Stimulated activated CD4-positive, alpha-beta T cell treated with anti-CD3 and anti-CD28 coated beads, Interleukin-15, amount 100 ng/mL, for 48 hours (primary cell): ENCODE data around the gene PTPRN2.
"Not testable (repeated sequence)": the region's sequence is repeated elsewhere in the genome, so short reads cannot be mapped to it uniquely, and the experiment has no call there.

Experiments
- DNase-seq, 2 donors: peaks; one replicate each; pipeline ENCODE4 v3.0.0-alpha.2; 2020; ENCODE audit warnings: low read depth in 2 of 2

The PTPRN2 gene

DNA sequence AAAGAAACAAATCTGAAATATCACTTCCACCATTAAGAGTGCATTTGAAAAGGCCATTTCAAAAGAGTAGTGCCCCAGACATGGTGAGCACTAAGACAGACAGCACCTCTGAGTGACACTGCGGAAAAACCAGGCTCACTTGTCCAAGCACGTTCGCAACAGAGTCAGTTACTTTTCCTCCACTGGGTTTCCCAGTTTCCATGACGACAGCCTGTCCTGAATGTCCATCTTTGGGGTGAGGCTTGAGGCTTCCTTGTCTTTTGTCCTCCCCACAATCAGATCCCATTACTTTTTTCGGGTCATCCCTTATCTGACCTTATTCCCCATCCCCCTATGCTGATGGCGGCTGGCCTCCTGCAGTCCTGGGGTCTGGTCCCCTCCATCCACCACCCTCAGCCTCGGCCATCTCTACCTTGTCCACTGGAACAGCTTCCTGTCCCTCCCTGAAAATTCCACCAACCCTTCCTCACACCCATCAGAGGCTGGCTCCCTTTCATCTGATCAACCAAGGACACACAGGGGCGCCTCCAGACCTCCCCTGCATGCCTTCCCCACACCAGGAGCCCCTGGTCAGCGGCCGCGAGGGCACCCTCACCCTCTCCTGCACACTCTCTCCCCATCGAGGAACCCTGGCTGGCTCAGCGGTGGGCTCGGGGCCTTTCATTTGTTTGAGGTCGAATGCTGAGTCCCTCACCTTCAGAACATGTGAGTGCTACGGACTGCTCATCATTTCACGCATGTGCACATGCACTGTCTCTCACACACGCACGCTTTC, 887.2 kb downstream of the PTPRN2 start:
- DNase-seq = no peak

DNA sequence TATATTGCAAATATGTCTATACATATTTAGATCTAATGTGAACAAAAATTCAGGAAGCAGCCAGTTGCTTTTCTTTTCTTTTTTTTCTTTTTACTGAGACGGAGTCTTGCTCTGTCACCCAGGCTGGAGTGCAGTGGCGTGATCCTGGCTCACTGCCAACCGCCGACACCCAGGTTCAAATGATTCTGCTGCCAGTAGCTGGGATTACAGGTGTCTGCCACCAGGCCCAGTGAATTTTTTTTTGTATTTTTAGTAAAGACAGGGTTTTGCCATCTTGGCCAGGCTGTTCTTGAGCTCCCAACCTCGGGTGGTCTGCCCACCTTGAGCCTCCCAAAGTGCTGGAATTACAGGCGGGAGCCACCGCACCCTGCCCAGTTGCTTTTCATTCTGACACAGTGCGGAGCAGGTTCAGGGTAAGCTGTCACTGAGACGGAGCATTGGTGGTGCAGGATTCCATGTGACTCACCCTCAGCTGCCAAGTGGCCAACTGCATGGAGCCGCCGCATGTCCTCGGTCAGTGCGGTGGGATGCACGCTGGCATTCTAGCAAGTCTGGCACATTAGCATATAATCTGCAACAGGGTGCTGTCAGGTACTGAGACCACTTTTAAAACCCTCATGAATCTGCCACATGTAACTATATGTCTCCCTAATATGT, 888.1 kb downstream of the PTPRN2 start:
- no peak for DNase-seq

DNA sequence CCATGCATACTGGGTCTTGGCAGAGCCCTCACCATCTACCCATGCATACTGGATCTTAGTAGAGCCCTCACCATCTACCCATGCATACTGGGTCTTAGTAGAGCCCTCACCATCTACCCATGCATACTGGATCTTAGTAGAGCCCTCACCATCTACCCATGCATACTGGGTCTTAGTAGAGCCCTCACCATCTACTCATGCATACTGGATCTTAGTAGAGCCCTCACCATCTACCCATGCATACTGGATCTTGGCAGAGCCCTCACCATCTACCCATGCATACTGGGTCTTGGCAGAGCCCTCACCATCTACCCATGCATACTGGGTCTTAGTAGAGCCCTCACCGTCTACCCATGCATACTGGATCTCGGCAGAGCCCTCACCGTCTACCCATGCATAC, 890.3 kb downstream of the PTPRN2 start:
- not testable (repeated sequence) for DNase-seq

DNA sequence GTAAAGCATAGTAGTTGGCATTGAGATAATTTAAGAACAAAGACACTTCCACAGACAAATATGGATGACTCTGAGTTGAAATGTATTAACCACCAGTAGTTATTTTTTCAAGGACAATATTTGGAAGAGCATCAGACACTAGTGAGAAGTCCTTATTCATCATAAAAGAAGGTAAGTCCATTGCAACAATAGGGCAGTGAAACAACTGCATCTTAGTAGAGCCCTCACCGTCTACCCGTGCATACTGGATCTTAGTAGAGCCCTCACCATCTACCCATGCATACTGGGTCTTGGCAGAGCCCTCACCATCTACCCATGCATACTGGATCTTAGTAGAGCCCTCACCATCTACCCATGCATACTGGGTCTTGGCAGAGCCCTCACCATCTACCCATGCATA, 892.0 kb downstream of the PTPRN2 start:
- not testable (repeated sequence) for DNase-seq

DNA sequence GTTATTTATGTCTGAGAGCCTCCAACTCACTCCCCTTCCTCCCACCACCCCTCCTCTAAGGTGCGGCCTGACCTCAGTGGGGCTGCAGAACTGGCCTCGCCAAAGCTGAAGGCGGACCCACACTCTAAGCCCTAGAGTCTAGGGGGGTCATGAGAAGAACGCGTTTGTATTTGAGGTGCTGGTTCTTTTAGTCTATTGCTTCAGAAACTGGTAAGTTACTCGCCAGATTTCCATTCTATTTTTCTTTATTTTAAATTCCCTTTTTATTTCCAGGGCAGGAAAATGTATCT, 893.3 kb downstream of the PTPRN2 start:
- DNase-seq = no peak

DNA sequence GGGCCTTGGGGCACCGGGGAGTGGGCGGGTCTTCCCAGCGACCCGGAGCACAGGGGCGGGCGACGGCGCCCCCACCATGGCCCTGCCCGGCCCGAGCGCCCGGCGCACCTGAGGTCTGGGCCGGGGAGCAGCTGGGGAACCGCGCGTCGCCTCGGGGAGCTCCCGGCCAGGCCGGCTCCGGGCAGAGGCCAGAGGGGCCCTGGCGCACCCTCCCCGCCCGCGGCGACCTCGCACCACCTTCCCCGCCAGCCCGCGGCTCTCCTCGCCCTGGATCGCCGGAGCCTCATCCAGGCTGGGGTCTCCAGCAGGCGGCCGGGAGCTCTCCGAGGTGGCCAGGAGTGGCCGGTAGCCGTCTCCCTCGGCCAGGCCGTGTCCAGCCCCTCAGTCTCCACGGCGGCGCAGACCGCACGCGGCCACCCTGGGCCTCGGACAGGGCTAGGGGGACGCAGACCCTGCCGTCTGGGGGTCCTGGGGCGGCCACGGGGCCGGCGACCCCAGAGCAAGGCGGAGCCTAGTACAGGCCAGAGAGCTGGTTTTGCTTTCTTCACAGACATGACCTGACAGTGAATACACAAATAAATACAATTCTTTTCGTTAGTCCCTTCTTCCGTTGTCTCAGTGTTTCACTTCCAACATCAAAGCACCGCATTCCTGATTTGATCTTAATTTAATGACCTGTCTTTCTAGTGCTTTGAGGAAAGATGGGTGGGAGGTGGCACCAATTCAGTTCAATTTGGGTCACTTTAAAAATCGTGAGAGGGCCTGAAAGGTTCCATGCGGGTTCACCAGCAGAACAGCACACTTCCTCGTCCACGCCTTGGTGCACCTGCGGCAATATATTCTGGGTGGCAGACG, 893.9 kb downstream of the PTPRN2 start:
- DNase-seq = no peak

DNA sequence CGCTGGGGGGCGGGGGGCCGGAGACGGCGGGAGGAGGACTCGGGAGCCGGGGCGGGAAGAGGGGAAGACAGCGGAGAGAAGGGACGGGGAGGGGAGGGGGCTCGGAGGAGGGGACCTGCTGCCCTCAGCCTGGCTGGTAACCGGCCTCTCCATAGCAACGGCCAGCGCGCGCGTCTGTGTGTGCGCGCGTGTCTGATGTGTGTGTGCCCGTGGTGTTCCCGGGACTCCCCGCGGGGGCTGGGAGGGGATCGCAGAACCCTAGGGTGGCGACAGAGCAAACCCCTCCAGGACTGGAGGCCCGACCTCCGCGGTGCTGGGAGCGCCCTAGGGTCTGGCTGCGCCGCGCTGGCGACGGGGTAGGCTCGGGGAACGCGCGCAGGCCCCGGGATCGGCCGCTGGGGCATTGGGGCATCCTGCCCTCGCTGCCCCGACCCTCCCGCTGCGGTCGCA, 894.5 kb downstream of the PTPRN2 start:
- no peak for DNase-seq

- no peak for DNase-seq
Observed at GRCh38 chr7:157692460-157693011, 895.1 kb downstream of the PTPRN2 start.

- DNase-seq = no peak
Observed at GRCh38 chr7:157691586-157692459, 895.8 kb downstream of the PTPRN2 start.

DNA sequence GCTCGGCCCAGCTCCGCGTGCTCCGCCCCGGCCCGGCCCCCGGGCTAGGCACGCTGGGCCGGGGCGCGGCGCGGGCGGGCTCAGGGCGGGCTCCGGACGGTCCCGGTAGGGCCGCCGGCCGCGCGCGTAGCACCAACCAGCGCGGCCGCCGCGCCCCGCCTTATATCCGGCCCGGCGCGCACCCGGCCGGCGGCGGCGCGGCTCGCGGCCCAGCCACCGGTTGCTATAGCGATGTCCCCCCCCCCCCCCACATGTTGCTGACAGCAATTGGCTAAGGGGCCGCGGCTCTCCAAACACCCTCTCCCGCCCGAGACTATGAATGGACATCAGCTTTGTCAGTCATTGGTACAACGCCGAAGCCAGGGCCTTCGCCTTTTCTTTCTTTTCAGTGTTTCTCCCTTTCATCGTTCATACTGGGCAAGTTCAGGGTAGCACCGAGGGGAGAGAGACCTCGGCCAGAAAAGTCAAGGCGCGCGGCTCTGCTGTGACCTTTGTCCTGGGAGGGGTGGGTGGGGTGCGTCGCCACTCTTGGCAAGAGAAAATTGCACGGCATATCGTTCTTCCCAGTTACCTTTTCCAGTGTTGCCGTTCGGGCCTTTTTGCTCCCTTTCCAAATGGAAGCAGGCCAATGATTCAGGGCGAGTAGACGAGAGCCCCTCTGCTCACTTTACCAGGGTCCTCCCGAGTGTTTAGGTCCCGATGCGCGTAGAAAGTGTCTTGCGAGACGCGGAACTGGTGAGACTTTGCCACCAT, 896.6 kb downstream of the PTPRN2 start:
- no peak for DNase-seq

DNA sequence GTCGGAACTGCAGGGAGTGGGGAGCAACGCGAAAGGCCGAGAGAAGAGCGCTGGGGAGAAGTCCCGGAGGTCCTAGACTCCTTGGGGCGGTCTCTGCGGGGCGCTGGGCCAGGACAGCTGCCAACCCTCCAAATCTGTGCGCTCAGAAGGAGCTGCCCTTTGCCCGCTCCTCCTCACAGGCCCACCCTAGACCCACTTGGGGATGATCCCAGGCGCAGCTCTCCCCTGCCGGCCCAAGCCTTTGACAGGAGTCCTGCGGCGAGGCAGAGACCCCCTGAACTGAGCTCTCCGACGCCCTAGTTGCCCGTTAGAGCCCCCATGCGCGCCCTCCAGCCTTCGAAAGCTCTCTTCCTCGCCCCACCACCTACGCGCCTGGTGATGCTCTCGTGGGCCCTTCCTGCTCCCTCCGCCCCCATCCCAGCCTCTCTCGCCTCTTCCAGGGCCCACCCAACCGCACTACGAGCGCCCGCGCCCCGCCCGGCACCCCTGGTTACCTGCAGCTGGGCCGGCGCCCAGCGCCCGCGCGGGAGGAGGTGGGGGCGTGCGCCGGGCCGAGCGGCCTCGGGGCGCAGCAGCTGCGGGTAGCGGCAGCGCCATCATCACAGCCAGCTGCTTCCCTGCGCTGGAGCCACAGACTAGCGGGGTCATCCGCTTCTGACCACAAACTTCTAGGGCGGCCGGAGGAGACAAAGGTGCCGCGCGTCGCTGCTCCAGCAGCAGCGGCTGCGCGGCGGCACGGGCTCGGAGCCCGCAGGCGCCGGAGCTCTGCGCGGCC, 897.4 kb downstream of the PTPRN2 start:
- no peak for DNase-seq

- DNase-seq = no peak
Observed at GRCh38 chr7:157689269-157690057, 898.2 kb downstream of the PTPRN2 start.

- no peak for DNase-seq
Observed at GRCh38 chr7:157688533-157689268, 898.9 kb downstream of the PTPRN2 start.

GRCh38 chr7:157687845-157688532, 899.6 kb downstream of the PTPRN2 start:
- no peak for DNase-seq

DNA sequence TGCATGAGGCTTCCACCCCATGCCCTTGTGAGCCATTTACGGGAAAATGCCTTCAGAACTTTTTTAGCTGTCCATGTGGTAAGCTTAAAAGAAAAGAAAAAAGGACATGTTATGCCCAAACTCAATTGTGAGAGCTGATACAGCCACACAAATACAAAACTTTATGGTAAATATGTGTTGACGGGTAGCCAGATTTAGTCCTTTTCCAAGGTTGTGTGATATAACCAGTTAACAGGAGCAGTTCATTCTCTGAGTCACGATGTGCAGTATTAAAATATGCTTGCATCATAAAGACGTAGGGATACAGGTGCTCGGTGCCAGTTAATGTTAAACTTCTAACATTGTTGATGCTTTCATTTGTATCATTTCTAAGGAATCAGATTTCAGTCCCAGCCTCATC, 900.5 kb downstream of the PTPRN2 start:
- DNase-seq = no peak

GRCh38 chr7:157686285-157686894, 901.2 kb downstream of the PTPRN2 start:
- no peak for DNase-seq
